ENCODE data around the gene TVP23C.

Gene TVP23C

GRCh38 chr17:15480204-15480603, 83.1 kb downstream of the TVP23C start:
- H3K36me3 ChIP-seq (ENCODE audit: control insufficient read depth, insufficient read depth, low read length): no peaks in the 10 kb centered on the region
- DNase-seq (ENCODE audit: extremely low read depth, insufficient read length): no peak
- no peaks in the 10 kb centered on the region for H3K27me3 ChIP-seq (replicated peaks; ENCODE audit: control insufficient read depth, insufficient read depth, low read length)
- no peak for TF ChIP-seq CTCF (IDR thresholded peaks at IDR 0.05; ENCODE audit: insufficient read depth, low read length, poor library complexity, severe bottlenecking)
- H3K4me3 ChIP-seq (replicated peaks; ENCODE audit: low read depth, low read length): no peak overlapping the region

DNA sequence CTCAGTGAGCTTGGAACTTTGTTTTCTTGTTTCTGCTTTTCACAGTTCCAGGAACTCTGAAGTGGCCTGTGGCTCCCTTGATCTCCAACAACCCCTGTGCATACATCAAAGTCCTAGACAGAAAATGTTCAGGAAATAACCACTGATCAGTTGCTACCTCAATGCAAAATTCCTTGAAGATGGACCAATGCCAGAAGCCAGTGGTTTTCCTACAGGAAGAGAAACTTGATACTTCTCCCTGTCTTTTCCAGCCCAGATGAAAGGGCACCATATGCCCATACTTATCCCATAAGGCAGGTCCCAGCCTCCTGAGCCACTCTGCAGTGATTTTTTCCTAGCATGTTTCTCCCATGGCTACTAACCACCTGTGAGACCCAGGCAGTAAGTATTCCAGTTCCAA, 83.6 kb downstream of the TVP23C start:
- H3K27me3 ChIP-seq (replicated peaks; ENCODE audit: control insufficient read depth, insufficient read depth, low read length): no peaks in the 10 kb centered on the region
- H3K36me3 ChIP-seq (ENCODE audit: control insufficient read depth, insufficient read depth, low read length): no peaks in the 10 kb centered on the region
- DNase-seq (ENCODE audit: extremely low read depth, insufficient read length): no peak
- no peak overlapping the region for H3K4me3 ChIP-seq (replicated peaks; ENCODE audit: low read depth, low read length)
- TF ChIP-seq CTCF (IDR thresholded peaks at IDR 0.05; ENCODE audit: insufficient read depth, low read length, poor library complexity, severe bottlenecking): no peak

- TF ChIP-seq CTCF (IDR thresholded peaks at IDR 0.05; ENCODE audit: insufficient read depth, low read length, poor library complexity, severe bottlenecking): no peak
- DNase-seq (ENCODE audit: extremely low read depth, insufficient read length): no peak
- Histone ChIP-seq H3K36me3 (ENCODE audit: control insufficient read depth, insufficient read depth, low read length) (no peaks in the 10 kb centered on the region), H3K27me3 (replicated peaks; ENCODE audit: control insufficient read depth, insufficient read depth, low read length) (no peaks in the 10 kb centered on the region), H3K4me3 (replicated peaks; ENCODE audit: low read depth, low read length) (no peak overlapping the region)
These were observed 84.4 kb downstream of the TVP23C start for GRCh38 chr17:15478845-15479244.

DNA sequence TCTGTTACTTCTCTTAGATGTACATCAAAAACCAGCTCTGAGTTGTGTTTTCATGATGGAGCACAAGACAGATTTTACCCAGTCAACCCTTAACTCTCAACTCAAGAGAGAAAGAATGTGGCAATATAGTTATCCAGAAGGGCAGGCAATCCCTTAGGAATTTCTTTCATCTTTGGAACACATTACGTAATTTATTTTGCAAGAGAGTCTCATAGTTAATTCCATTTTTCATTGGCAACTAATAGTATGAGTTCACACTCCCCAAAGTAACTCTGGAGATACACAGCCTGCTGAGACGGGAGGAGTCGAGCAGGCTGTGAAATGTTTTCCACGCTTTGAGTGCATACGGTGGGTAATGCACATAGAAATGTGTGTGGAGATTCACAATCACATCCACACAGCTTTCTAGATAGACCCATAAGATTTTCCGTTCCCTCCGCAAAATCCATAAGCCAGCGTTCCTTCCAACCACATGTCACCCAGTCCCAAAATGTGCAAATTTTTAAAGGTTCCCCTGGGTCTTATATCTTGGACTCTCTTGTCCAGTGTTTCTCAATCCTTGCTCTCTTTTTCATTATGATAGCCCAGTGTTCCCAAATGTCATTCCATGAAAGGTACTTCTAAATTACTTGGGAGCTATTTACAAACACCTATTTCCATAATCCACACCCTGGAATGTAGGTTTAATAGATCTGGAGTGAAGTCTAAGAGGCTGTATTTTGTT, 87.5 kb downstream of the TVP23C start:
- H3K36me3 ChIP-seq (ENCODE audit: control insufficient read depth, insufficient read depth, low read length): no peaks in the 10 kb centered on the region
- no peaks in the 10 kb centered on the region for H3K27me3 ChIP-seq (replicated peaks; ENCODE audit: control insufficient read depth, insufficient read depth, low read length)
- no peak for TF ChIP-seq CTCF (IDR thresholded peaks at IDR 0.05; ENCODE audit: insufficient read depth, low read length, poor library complexity, severe bottlenecking)
- no peak overlapping the region for H3K4me3 ChIP-seq (replicated peaks; ENCODE audit: low read depth, low read length)
- DNase-seq (ENCODE audit: extremely low read depth, insufficient read length): no peak

DNA sequence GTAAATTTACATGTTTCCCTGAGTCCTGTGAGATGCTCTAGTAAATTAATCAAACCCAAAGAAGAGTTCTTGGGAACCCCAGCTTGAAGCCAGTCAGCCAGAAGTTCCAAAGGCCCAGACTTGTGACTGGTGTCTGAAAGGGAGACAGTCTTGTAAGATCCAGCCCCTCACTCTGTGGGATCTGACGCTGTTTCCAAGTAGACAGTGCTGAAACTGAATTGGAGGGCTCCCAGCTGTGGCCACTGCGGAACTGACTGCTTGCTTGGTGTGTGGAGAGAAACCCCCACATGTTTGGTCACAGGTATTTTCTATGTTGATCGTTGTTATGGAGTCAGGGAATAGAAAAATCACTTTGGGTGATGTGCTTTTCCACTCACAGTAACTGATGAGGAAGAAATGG, 90.4 kb downstream of the TVP23C start:
- H3K36me3 ChIP-seq (ENCODE audit: control insufficient read depth, insufficient read depth, low read length): no peaks in the 10 kb centered on the region
- no peak for DNase-seq (ENCODE audit: extremely low read depth, insufficient read length)
- no peaks in the 10 kb centered on the region for H3K27me3 ChIP-seq (replicated peaks; ENCODE audit: control insufficient read depth, insufficient read depth, low read length)
- TF ChIP-seq CTCF (IDR thresholded peaks at IDR 0.05; ENCODE audit: insufficient read depth, low read length, poor library complexity, severe bottlenecking): no peak
- no peak overlapping the region for H3K4me3 ChIP-seq (replicated peaks; ENCODE audit: low read depth, low read length)

- H3K27me3 ChIP-seq (replicated peaks; ENCODE audit: control insufficient read depth, insufficient read depth, low read length): no peaks in the 10 kb centered on the region
- H3K4me3 ChIP-seq (replicated peaks; ENCODE audit: low read depth, low read length): no peak overlapping the region
- no peak for DNase-seq (ENCODE audit: extremely low read depth, insufficient read length)
- H3K36me3 ChIP-seq (ENCODE audit: control insufficient read depth, insufficient read depth, low read length): no peaks in the 10 kb centered on the region
- TF ChIP-seq CTCF (IDR thresholded peaks at IDR 0.05; ENCODE audit: insufficient read depth, low read length, poor library complexity, severe bottlenecking): no peak
These were observed 92.7 kb downstream of the TVP23C start for GRCh38 chr17:15470536-15470935.
